ENCODE measurements around the gene OR10C1.

GRCh38 chr6:29462022-29462421 is 22.9 kb downstream of the OR10C1 start:
- TF ChIP-seq CTCF (IDR thresholded peaks at IDR 0.05) (no peak), MAX (IDR thresholded peaks at IDR 0.05) (no peak), MAFK (IDR thresholded peaks at IDR 0.05; ENCODE audit: partially characterized antibody) (no peak), CHD4 (IDR thresholded peaks at IDR 0.05; ENCODE audit: borderline replicate concordance) (no peak), MYC (IDR thresholded peaks at IDR 0.05; ENCODE audit: borderline replicate concordance, low read length) (no peak), USF2 (IDR thresholded peaks at IDR 0.05) (no peak), ZNF302 (CRISPR knock-in tag; IDR thresholded peaks at IDR 0.05) (no peak)
